Thoracic aorta (tissue), 2 donors: Measurements from ENCODE around the gene CDC42EP5. TPM values are rescaled to one million over a fixed set of nuclear protein-coding genes. Genes with fewer than 3 reads are reported as not detected.

Experiments
- ATAC-seq: fragments of 150-250 bp; one replicate; pipeline ENCODE4 v1.8.0; 2017; ENCODE audit warnings: low read depth; ENCODE audit not compliant: insufficient number of reproducible peaks, low FRiP score
- DNase-seq: peaks from one replicate; pipeline ENCODE4 v3.0.0-alpha.2; 2020; ENCODE audit warnings: low spot score
- H3K27ac ChIP-seq, 2 donors: fragments of 200-600 bp; sonication (generic); 1 replicate in 1 of 2; 2 replicates in 1 of 2; pipeline ENCODE4 v1.5.1; 2016; ENCODE audit warnings: mild to moderate bottlenecking in 2 of 2, moderate library complexity in 2 of 2
- H3K27me3 ChIP-seq: fragments of 200-600 bp; sonication (generic); replicated peaks from 2 replicates; pipeline ENCODE4 v1.6.0; 2016; ENCODE audit warnings: mild to moderate bottlenecking; ENCODE audit not compliant: insufficient read depth
- H3K36me3 ChIP-seq: fragments of 200-600 bp; sonication (generic); one replicate; pipeline ENCODE4 v1.5.1; 2016
- H3K4me1 ChIP-seq, 2 donors: fragments of 200-600 bp; sonication (generic); 1 replicate in 1 of 2; 2 replicates in 1 of 2; pipeline versions ENCODE4 v1.5.1 to v1.6.0; 2016; ENCODE audit warnings: low read depth in 2 of 2, mild to moderate bottlenecking in 1 of 2; ENCODE audit not compliant: control insufficient read depth in 1 of 2
- H3K4me3 ChIP-seq: fragments of 200-600 bp; sonication (generic); 2 replicates; pipeline ENCODE4 v1.5.1; 2016; ENCODE audit warnings: mild to moderate bottlenecking
- H3K9me3 ChIP-seq: fragments of 200-600 bp; sonication (generic); 2 replicates; pipeline ENCODE4 v1.5.1; 2016
- CTCF ChIP-seq: fragments of 200-600 bp; sonication (generic); IDR thresholded peaks from one replicate; pipeline ENCODE4 v1.5.1; 2019; ENCODE audit warnings: antibody characterized with exemption
- total RNA-seq, 2 donors: library from RNA; depleted of rRNA; stranded (reverse); fragments of >200 nt; gene quantifications; one replicate each; pipeline versions ENCODE4 v1.1.0 to v1.2.3, GENCODE V29; 2016

Gene CDC42EP5
- total RNA-seq, 2 donors from 2014 or later, result 41.2 to 55.9 TPM

DNA sequence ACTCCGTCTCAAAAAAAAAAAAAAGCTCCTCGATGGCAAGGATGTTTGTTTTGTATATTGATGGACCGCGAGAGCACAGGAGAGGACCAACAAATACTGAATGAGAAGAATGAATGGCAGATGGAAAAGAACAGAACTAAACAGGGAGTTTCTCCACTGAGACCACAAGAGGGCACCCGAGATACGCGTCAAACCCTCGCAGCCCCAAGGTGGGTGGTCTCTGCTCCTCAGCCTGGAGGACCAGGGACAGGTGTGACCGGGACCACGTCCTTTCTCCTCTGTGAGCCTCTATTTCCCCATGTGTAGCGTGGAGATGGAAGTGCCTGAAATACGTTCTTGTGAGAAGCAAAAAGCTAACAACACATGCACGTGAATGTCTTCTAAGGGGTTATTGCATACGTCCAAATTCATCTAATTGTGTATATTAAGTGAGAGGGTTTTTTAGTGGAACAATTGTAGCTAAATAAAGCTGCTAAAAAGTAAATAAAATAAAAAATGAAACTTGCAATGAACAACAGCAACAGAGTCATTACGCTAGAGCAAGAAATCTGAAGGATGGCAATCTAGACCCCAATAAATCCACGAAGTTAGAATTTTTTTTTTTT, 8.3 kb upstream of the CDC42EP5 start:
- ATAC-seq (no peak), DNase-seq (no peak)
- Histone ChIP-seq H3K36me3 (no peaks in the 10 kb centered on the region), H3K4me1 (no peaks in the 10 kb centered on the region), H3K27me3 (no peaks in the 10 kb centered on the region), H3K27ac (no peak overlapping the region), H3K9me3 (no peaks in the 10 kb centered on the region), H3K4me3 (no peak overlapping the region)
- TF ChIP-seq CTCF, result peak; percentile 37

GRCh38 chr19:54480051-54480450, 7.0 kb upstream of the CDC42EP5 start:
- DNase-seq (no peak), ATAC-seq (no peak)
- TF ChIP-seq CTCF, result no peak
- Histone ChIP-seq H3K4me3 (no peak overlapping the region), H3K27ac (no peak overlapping the region), H3K4me1 (no peaks in the 10 kb centered on the region), H3K9me3 (no peaks in the 10 kb centered on the region), H3K27me3 (no peaks in the 10 kb centered on the region), H3K36me3 (no peaks in the 10 kb centered on the region)

DNA sequence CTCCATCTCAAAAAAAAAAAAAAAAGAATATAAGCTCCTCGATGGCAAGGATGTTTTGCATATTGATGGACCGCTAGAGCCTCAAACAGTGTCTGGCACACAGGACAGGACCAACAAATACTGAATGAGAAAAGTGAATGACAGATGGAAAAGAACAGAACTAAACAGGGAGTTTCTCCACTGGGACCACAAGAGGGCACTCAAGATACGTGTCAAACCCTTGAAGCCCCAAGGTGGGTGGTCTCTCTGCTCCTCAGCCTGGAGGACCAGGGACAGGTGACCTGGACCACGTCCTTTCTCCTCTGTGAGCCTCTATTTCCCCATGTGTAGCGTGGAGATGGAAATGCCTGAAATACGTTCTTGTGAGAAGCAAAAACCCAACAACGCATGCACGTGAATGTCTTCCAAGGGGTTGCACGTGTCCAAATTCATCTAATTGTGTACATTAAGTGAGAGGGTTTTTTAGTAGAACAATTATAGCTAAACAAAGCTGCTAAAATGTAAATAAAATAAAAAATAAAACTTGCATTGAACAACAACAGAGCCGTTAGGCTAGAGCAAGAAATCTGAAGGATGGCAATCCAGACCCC, 5.7 kb upstream of the CDC42EP5 start:
- DNase-seq (no peak), ATAC-seq (no peak)
- H3K9me3 ChIP-seq, result no peaks in the 10 kb centered on the region
- H3K4me3 ChIP-seq, result no peak overlapping the region
- TF ChIP-seq CTCF, result peak; percentile 46
- H3K27me3 ChIP-seq, result no peaks in the 10 kb centered on the region
- no peaks in the 10 kb centered on the region for H3K36me3 ChIP-seq
- H3K4me1 ChIP-seq, result peaks cover 0 to 2% of the 10 kb centered on the region in 2 donors
- H3K27ac ChIP-seq, result no peak overlapping the region

DNA sequence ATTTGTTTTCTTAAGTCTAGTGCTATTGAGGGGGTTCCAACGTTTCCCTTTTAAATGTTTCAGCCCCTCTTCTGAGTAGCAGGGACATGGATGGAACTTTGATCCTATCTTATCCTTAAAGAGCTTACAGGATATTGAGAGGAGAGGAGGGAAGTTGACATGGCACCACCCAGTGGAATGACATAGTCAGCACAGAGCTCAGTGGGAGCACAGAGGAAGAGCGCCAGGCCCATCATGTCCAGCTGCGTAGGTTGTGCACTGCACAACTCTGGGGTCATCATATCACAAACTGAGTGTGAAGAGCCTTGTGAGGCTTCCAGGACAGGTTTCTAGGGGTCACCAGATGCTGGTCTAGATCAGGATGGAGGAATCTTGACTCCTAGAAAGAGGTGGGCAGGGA, 4.6 kb upstream of the CDC42EP5 start:
- no peak for TF ChIP-seq CTCF
- Histone ChIP-seq H3K36me3 (no peaks in the 10 kb centered on the region), H3K4me3 (no peak overlapping the region), H3K4me1 (peaks cover 0 to 6% of the 10 kb centered on the region in 2 donors), H3K27me3 (no peaks in the 10 kb centered on the region), H3K27ac (no peak overlapping the region), H3K9me3 (no peaks in the 10 kb centered on the region)
- no peak for ATAC-seq
- DNase-seq, result no peak

DNA sequence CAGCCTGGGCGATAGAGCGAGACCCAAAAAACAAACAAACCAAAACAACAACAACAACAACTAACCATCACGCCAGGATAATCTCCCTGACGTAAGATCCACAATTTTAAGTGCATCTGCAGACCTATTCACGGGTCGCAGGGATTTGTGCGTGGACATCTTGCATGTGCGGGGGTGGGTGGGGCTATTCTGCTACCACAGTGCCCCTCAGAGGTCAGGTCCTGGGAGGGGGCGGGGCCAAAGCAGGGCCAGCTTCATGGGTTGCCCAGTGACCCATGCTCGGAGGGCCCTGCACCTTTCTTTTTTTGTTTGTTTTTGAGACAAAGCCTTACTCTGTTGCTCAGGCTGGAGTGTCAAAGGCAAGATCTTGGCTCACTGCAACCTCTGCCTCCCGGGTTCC, 2.6 kb upstream of the CDC42EP5 start:
- Histone ChIP-seq H3K27ac (no peak overlapping the region), H3K27me3 (no peaks in the 10 kb centered on the region), H3K36me3 (no peaks in the 10 kb centered on the region), H3K9me3 (no peaks in the 10 kb centered on the region), H3K4me1 (peaks cover 3 to 15% of the 10 kb centered on the region in 2 donors), H3K4me3 (no peak overlapping the region)
- DNase-seq (no peak), ATAC-seq (no peak)
- TF ChIP-seq CTCF, result no peak
